Hepatocyte (in vitro differentiated cells): Measurements from ENCODE around the gene KCNQ5. TPM values are rescaled to one million over a fixed set of nuclear protein-coding genes. Genes with fewer than 3 reads are reported as not detected.
A peak's percentile ranks its signal among the peaks of the same experiment; 100 is the strongest.

Experiments
- DNase-seq: peaks from one replicate; pipeline ENCODE4 v3.0.0-alpha.2; 2016; ENCODE audit warnings: low spot score
- H2AFZ ChIP-seq: fragments of 200-600 bp; sonication (generic); 2 replicates; pipeline ENCODE4 v1.6.0; 2016; ENCODE audit warnings: antibody characterized with exemption, mild to moderate bottlenecking
- H3K27ac ChIP-seq: fragments of 200-600 bp; sonication (generic); 2 replicates; pipeline ENCODE4 v1.5.1; 2016; ENCODE audit warnings: mild to moderate bottlenecking
- H3K27me3 ChIP-seq: fragments of 200-600 bp; sonication (generic); 2 replicates; pipeline ENCODE4 v1.6.1; 2016
- H3K36me3 ChIP-seq: fragments of 200-600 bp; sonication (generic); replicated peaks from 2 replicates; pipeline ENCODE4 v1.5.1; 2016; ENCODE audit warnings: low read depth; ENCODE audit not compliant: insufficient read depth
- H3K4me1 ChIP-seq: fragments of 200-600 bp; sonication (generic); 2 replicates; pipeline ENCODE4 v1.5.1; 2016; ENCODE audit warnings: mild to moderate bottlenecking, moderate library complexity; ENCODE audit not compliant: insufficient read depth
- H3K4me2 ChIP-seq: fragments of 200-600 bp; sonication (generic); 2 replicates; pipeline ENCODE4 v1.6.0; 2016
- H3K4me3 ChIP-seq: fragments of 200-600 bp; sonication (generic); 2 replicates; pipeline ENCODE4 v1.5.1; 2016; ENCODE audit warnings: mild to moderate bottlenecking
- H3K79me2 ChIP-seq: fragments of 200-600 bp; sonication (generic); 2 replicates; pipeline ENCODE4 v1.6.0; 2017; ENCODE audit warnings: mild to moderate bottlenecking
- H3K9me2 ChIP-seq: fragments of 200-600 bp; sonication (generic); replicated peaks from 2 replicates; pipeline ENCODE4 v1.6.0; 2017; ENCODE audit warnings: mild to moderate bottlenecking; ENCODE audit not compliant: insufficient read depth
- H3K9me3 ChIP-seq: fragments of 200-600 bp; sonication (generic); 2 replicates; pipeline ENCODE4 v1.5.1; 2016; ENCODE audit warnings: low read depth, mild to moderate bottlenecking
- H4K20me1 ChIP-seq: fragments of 200-600 bp; sonication (generic); 2 replicates; pipeline ENCODE4 v1.6.0; 2016; ENCODE audit warnings: mild to moderate bottlenecking; ENCODE audit not compliant: insufficient read depth, poor library complexity, severe bottlenecking
- CTCF ChIP-seq: fragments of 200-600 bp; sonication (generic); IDR thresholded peaks from 2 replicates; pipeline ENCODE4 v1.5.1; 2016; ENCODE audit warnings: antibody characterized with exemption, mild to moderate bottlenecking; ENCODE audit not compliant: poor library complexity
- EZH2 ChIP-seq: fragments of 200-600 bp; sonication (generic); IDR thresholded peaks from 2 replicates; pipeline ENCODE4 v1.6.1; 2016; ENCODE audit warnings: antibody characterized with exemption, mild to moderate bottlenecking, borderline replicate concordance
- EZH2phosphoT487 ChIP-seq: fragments of 200-600 bp; sonication (generic); IDR thresholded peaks from one replicate; pipeline ENCODE4 v1.6.1; 2018; ENCODE audit warnings: antibody characterized with exemption, mild to moderate bottlenecking, low read depth, moderate library complexity; ENCODE audit not compliant: unreplicated experiment, severe bottlenecking
- WGBS: methylation state at CpG from one replicate; pipeline ENCODE4 v1.1.6; 2016; ENCODE audit warnings: low lambda C conversion rate; ENCODE audit errors: missing lambda C conversion rate; 5-methylcytosine and 5-hydroxymethylcytosine counted together
- polyA plus RNA-seq: library from polyadenylated mRNA; unstranded; fragments of >200 nt; fragmentation: Nextera tagmentation; extraction: Ambion mirVana; gene quantifications from 2 replicates; pipeline ENCODE4 v1.2.1, GENCODE V29; 2016
- total RNA-seq: library from RNA; depleted of rRNA; stranded (reverse); fragments of >200 nt; gene quantifications from 2 replicates; pipeline ENCODE4 v1.2.3, GENCODE V29; 2014

Gene KCNQ5
- total and polyA plus RNA-seq, 2 experiments from 2014 or later: 1.6 to 2.0 TPM

GRCh38 chr6:72793641-72794395 is 172.0 kb downstream of the KCNQ5 start:
- H4K20me1 ChIP-seq: no peaks in the 10 kb centered on the region
- H3K27me3 ChIP-seq: no peaks in the 10 kb centered on the region
- 83% methylated on average over 10 of the region's 10 CpGs for WGBS
- H3K4me1 ChIP-seq: no peaks in the 10 kb centered on the region
- H3K36me3 ChIP-seq: no peaks in the 10 kb centered on the region
- H3K27ac ChIP-seq: no peak overlapping the region
- no peaks in the 10 kb centered on the region for H3K9me3 ChIP-seq
- no peaks in the 10 kb centered on the region for H3K9me2 ChIP-seq
- DNase-seq: no peak
- no peak for TF ChIP-seq EZH2phosphoT487
- no peak for TF ChIP-seq EZH2
- no peak for TF ChIP-seq CTCF
- no peak overlapping the region for H3K4me3 ChIP-seq
- no peak overlapping the region for H2AFZ ChIP-seq
- no peak overlapping the region for H3K4me2 ChIP-seq
- no peaks in the 10 kb centered on the region for H3K79me2 ChIP-seq

- Histone ChIP-seq H3K4me2 (no peak overlapping the region), H3K9me2 (no peaks in the 10 kb centered on the region), H3K36me3 (no peaks in the 10 kb centered on the region), H3K9me3 (no peaks in the 10 kb centered on the region), H3K27ac (no peak overlapping the region), H4K20me1 (no peaks in the 10 kb centered on the region), H2AFZ (no peak overlapping the region), H3K27me3 (no peaks in the 10 kb centered on the region), H3K4me1 (no peaks in the 10 kb centered on the region), H3K79me2 (no peaks in the 10 kb centered on the region), H3K4me3 (no peak overlapping the region)
- DNase-seq: peak; percentile 7
- TF ChIP-seq EZH2phosphoT487: no peak
- no peak for TF ChIP-seq CTCF
- 58% methylated on average over 2 of the region's 2 CpGs for WGBS
Measured at GRCh38 chr6:72798196-72798595, 176.3 kb downstream of the KCNQ5 start.

- no peaks in the 10 kb centered on the region for H3K27me3 ChIP-seq
- DNase-seq: no peak
- H3K9me2 ChIP-seq: no peaks in the 10 kb centered on the region
- no peaks in the 10 kb centered on the region for H3K4me1 ChIP-seq
- no peaks in the 10 kb centered on the region for H3K9me3 ChIP-seq
- no peaks in the 10 kb centered on the region for H3K36me3 ChIP-seq
- WGBS: 57% methylated on average over 4 of the region's 4 CpGs
- no peaks in the 10 kb centered on the region for H3K79me2 ChIP-seq
- no peaks in the 10 kb centered on the region for H4K20me1 ChIP-seq
- H3K4me2 ChIP-seq: no peak overlapping the region
- no peak overlapping the region for H3K4me3 ChIP-seq
- TF ChIP-seq EZH2 (no peak), CTCF (no peak), EZH2phosphoT487 (no peak)
- H3K27ac ChIP-seq: no peak overlapping the region
- H2AFZ ChIP-seq: no peak overlapping the region
Measured at GRCh38 chr6:72809746-72810379, 188.0 kb downstream of the KCNQ5 start.
